Hematopoietic multipotent progenitor cell (in vitro differentiated cells): ENCODE data around the gene ATP5F1D. TPM values are rescaled to one million over a fixed set of nuclear protein-coding genes. Genes with fewer than 3 reads are reported as not detected.
A peak's percentile ranks its signal among the peaks of the same experiment; 100 is the strongest.
"Not testable (repeated sequence)": the region's sequence is repeated elsewhere in the genome, so short reads cannot be mapped to it uniquely, and the experiment has no call there.

Experiments used
- DNase-seq, 3 donors: peaks; one replicate each; pipeline ENCODE4 v3.0.0-alpha.2; 2011 to 2015; ENCODE audit warnings: low read depth in 2 of 3, low spot score in 2 of 3
- total RNA-seq: library from RNA; depleted of rRNA; stranded (reverse); fragments of >200 nt; gene quantifications from one replicate; pipeline ENCODE4 v1.2.3, GENCODE V29; 2012

The ATP5F1D gene
- total RNA-seq, 1 donor: 52.2 TPM

- DNase-seq: no peak
Observed at GRCh38 chr19:1245494-1246264, 4.1 kb downstream of the ATP5F1D start.

GRCh38 chr19:1246265-1247087, 4.9 kb downstream of the ATP5F1D start:
- not testable (repeated sequence) for DNase-seq

- no peak for DNase-seq
Observed at GRCh38 chr19:1247748-1248138, 6.2 kb downstream of the ATP5F1D start.

GRCh38 chr19:1248139-1248785, 6.7 kb downstream of the ATP5F1D start, which contains the start of gene MIDN:
Gene MIDN, plus strand, starts transcription at chr19:1248583. Its CDS starts 1,714 bp downstream, at chr19:1250297.
- peak in 2 of 3 donors; percentile 82 to 90 for DNase-seq

GRCh38 chr19:1248786-1249297, 7.3 kb downstream of the ATP5F1D start:
- DNase-seq: peak; percentile 81 to 87 (median 81)

- peak; percentile 93 to 96 (median 95) for DNase-seq
Observed at GRCh38 chr19:1249298-1249989, 7.9 kb downstream of the ATP5F1D start.

- DNase-seq: no peak
Observed at GRCh38 chr19:1249990-1250436, 8.5 kb downstream of the ATP5F1D start.

- DNase-seq: peak in 2 of 3 donors; percentile 43 to 48
Observed at GRCh38 chr19:1250437-1251260, 9.1 kb downstream of the ATP5F1D start.

GRCh38 chr19:1251330-1252220, 10.0 kb downstream of the ATP5F1D start:
- DNase-seq: peak in 1 of 3 donors; percentile 57

- peak in 2 of 3 donors; percentile 92 to 97 for DNase-seq
Observed at GRCh38 chr19:1252221-1252820, 10.8 kb downstream of the ATP5F1D start.

- DNase-seq: peak in 2 of 3 donors; percentile 92 to 95
Observed at GRCh38 chr19:1252821-1253513, 11.4 kb downstream of the ATP5F1D start.

GRCh38 chr19:1253514-1254080, 12.0 kb downstream of the ATP5F1D start:
- no peak for DNase-seq

- DNase-seq: no peak
Observed at GRCh38 chr19:1254081-1254527, 12.6 kb downstream of the ATP5F1D start.

- DNase-seq: no peak
Observed at GRCh38 chr19:1254530-1255185, 13.1 kb downstream of the ATP5F1D start.

GRCh38 chr19:1255186-1256161, 13.9 kb downstream of the ATP5F1D start:
- no peak for DNase-seq
